Right forelimb (tissue), 1 donor: ENCODE results near the gene HSPE1.
"Not testable (repeated sequence)": the region's sequence is repeated elsewhere in the genome, so short reads cannot be mapped to it uniquely, and the experiment has no call there.

Source experiments
- DNase-seq: peaks from one replicate; pipeline ENCODE4 v3.0.0-alpha.2; 2018

HSPE1 gene

DNA sequence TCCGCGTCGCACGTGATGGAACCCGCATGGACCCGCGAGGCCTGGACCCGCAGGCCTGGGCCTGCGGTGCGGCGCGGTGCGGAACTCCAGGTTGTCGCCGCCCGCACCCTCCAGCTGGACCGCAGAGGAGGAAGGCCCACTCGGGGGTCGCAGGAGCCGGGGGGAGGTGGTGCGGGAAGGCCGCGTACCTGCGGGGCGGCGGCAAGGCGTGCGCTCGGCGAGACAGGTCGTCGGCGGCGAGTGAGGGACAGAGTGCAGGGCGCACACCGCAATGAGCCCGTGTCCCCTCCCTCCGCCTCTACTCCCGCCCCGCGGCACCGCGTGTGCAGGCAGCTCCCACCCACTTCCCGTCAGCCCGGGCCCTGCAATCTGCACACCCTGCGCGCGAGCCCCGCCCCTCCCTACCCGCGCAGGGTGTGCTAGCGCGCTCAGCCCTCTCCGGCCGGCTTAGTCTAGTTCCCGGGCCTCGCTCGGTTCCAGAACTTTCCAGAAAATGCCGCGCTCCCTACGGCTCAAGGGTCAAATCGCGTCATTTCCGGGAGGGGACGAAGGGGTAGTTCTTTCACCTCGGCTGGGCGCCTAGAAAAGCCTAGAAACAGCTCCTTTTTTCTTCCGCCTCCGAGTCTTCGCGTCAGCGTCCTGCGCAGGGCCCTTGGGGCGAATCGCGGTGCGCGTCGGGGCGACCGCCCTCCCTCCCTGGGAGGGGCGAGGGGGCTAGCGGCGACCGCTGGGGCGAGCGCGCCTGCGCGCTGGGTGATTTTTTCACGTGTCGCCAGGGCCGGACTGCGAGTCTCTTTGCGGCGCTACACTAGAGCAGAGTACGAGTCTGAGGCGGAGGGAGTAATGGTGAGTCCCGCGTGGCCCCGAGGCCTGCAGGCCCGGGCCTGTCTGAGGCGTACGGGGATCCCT is at the start of gene HSPE1, which contains the start of gene HSPD1:
Gene HSPE1, plus strand, starts transcription at position 786 of the 909 bp plus-strand sequence. Its CDS starts 58 bp downstream, at position 844.
Gene HSPD1, minus strand, starts transcription at position 247 of the 909 bp plus-strand sequence. CDS start 992 bp downstream, outside the sequence.
- DNase-seq = peak; percentile 99

GRCh38 chr2:197450465-197450864 is 49.7 kb upstream of the HSPE1 start:
- DNase-seq = no peak

DNA sequence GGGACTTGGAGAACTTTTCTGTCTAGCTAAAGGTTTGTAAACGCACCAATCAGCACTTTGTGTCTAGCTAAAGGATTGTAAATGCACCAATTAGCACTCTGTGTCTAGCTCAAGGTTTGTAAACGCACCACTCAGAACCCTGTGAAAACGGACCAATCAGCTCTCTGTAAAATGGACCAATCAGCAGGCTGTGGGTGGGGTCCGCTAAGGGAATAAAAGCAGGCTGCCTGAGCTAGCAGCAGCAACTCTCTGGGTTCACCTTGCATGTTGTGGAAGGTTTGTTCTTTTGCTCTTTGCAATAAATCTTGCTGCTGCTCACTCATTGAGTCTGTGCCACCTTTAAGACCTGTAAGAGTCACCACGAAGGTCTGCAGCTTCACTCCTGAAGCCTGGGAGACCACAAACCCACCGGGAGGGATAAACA is 49.2 kb upstream of the HSPE1 start:
- not testable (repeated sequence) for DNase-seq

- no peak for DNase-seq
Observed at GRCh38 chr2:197452754-197453122, 47.4 kb upstream of the HSPE1 start.

DNA sequence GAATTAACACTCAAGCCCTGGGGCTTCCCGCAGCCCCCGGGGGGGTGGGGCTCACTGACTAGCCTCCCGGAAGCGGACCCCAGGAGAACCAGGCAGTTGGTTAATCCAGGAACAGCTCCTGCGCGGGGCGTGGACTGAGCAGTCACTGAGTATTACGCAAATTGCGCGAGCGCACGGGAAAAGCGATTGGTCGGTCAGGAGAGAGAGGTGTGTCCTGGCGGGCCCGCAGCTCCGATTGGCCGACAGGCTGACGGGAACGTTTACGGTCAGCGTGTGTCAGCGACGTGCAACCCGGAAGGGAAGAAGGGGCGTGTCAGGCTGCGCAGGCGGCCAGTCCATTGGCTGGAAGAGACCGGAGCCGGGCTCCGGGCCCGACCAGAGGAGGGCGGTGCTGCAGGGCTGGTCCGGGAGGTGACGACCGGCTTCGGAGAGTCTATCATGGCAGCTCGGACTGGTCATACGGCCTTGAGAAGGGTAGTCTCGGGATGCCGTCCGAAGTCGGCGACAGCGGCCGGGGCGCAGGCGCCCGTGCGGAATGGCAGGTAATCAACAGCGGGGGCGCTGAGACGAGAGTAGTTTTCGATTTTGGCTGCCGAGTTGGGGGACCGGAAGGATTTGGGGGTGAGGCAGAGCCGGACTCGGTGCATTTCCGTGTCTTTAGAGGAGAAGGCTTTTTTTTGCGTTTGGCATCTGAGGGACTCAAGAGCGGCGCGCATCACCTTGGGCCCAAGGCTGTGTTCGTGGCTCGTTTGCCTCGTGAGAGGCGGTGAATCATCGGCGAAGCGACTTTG is 46.9 kb upstream of the HSPE1 start, which contains the start of gene COQ10B:
Gene COQ10B, plus strand, starts transcription at position 430 of the 791 bp plus-strand sequence. Its CDS starts 9 bp downstream, at position 439.
- peak; percentile 99 for DNase-seq

GRCh38 chr2:197453914-197454398 is 46.2 kb upstream of the HSPE1 start:
- DNase-seq = no peak

DNA sequence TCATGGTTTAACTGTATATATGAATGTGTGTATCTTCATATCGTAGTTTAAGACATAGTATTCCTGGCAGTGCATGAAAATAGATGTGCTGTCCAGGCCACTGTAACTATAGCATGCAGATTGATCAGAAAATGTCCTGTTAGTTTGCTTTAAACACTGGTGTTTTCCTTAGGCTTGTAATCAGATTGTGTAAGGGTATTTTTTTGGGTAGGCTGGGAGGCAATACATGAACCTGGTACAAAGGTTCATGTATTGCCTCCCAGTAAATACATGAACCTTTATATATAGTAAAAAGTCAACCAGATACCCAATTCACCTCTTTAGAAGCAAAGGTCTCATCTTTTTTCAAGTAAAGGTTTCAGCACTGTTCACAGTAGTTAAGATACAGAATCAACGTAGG is 45.3 kb upstream of the HSPE1 start:
- DNase-seq = no peak

- no peak for DNase-seq
Observed at GRCh38 chr2:197455428-197455827, 44.8 kb upstream of the HSPE1 start.

GRCh38 chr2:197460649-197461048 is 39.5 kb upstream of the HSPE1 start:
- no peak for DNase-seq

DNA sequence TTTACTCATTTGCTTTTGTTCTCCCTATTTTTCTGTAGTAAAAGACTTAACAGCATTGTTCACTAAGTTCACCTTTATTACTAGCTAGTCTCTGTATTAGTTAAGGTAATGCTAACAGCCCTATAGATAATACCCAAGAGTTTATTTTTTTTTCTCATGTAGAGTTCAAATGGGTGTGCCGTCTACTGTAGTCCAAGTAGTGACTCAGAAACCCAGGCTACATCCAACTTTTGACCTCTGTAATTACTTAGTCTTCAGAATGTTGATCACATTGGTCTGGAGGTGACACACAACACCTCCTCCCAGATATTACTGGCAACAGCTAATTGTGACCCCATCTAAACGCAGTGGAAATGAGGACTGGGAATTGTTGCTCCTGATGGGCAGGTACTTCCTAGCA is 39.1 kb upstream of the HSPE1 start:
- no peak for DNase-seq

DNA sequence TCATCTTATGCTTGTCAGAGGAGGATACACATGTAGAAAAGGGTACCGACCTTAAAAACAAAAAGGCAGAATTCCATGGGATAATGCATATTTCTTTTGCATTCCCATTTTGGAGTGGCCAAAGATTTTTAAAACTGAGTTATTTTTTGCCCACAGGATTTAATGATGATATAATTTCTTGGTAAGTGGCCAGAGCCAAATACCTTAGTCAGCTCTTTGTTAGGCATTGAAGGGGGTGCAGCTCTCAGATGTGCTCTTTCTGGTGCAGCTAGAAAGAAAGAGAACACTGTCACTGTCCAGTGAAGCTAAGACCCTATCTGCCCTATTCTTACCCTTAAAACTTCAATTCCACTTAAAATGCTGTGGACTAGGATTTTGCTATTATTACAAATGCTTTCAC is 36.0 kb upstream of the HSPE1 start:
- no peak for DNase-seq

- DNase-seq = no peak
Observed at GRCh38 chr2:197472166-197472565, 28.0 kb upstream of the HSPE1 start.

DNA sequence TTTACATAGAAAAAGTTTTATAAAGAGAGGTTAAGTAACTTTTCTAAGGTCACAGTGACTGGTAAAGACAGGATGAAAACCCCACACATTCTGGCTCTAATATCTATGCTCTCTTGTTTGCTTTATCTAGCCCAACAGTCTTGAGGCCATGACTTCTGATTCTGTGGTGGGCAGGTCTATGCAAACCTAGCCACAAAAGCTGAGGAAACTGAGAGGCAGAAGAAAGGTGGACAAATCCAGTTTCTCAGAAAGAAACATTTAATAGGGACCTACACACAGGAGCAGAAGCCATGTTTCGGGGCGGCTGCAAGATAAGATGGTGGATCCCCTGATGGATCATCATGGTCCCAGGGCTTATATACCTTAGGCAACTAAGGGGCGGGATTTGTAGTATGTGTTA is 22.4 kb upstream of the HSPE1 start:
- no peak for DNase-seq

DNA sequence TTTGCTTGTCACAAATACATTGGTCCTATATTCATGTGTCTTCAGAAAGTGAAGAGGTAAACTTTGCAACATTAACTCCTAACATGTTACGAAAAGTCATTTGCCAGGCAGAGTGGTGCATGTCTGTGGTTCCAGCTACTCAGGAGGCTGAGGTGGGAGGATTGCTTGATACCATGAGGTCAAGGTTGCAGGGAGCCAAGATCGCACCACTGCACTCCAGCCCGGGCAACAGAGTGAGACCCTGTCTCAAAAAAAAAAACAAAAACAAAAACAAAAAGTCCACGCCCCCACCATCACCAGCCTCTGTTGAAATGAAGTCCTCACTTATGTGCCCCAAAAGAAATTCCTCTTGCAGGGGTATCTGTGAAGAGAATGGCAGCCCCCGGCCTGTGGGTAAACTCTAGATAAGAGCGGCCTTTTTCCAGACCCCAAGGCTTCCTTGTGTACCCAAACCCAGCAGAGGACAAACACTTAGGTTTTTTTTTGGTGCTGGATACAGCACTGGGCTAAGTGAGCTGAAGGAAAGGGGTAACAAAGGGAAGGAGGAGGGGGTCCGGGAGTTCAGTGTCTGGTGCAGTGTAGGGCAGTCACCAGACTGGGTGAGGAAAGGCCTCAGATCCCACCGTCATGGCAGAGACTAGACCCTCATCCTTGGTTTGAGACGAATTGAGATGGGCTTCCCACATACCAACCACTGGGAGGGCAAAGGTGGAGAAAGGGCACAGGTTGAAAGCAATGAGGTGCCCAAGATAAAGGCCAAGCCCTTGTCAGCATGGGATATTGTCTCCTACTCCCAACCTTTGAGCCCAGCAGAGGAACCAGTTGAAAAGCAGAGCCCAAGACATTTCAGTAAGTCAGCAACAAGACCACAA is 19.8 kb upstream of the HSPE1 start:
- DNase-seq = no peak

DNA sequence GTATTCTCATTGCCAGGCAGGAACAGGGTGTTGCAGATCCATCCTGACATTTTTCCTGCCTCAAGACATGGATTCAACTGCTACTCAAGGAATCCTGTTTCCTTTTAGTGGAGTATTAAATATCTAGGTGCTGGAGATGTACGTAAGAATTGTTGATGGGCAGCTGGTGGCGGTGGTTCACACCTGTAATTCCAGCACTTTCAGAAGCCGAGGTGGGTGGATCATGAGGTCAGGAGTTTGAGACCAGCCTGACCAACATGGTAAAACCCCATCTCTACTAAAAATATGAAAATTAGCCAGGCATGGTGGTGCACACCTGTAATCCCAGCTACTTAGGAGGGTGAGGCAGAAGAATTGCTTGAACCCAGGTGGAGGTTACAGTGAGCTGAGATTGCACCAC is 15.9 kb upstream of the HSPE1 start:
- not testable (repeated sequence) for DNase-seq

DNA sequence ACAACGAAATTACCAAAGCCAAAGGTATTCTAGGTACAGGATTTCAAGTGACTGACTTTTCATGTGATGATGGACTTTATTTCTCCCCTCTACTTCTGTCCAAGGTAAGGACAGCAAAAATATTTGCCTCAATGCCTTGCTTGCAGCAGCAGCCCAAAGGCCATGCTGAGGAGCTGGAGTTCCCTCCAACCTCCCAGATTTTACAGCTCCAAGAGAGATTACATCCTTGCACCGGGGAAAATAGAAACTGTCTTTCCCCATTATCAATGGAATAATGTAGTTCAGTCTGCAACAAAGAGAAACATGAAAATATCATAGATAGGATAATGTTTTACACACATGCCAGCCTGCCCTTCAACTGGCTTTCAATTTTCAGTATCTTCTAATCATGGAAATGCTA is 14.0 kb upstream of the HSPE1 start:
- DNase-seq = no peak

DNA sequence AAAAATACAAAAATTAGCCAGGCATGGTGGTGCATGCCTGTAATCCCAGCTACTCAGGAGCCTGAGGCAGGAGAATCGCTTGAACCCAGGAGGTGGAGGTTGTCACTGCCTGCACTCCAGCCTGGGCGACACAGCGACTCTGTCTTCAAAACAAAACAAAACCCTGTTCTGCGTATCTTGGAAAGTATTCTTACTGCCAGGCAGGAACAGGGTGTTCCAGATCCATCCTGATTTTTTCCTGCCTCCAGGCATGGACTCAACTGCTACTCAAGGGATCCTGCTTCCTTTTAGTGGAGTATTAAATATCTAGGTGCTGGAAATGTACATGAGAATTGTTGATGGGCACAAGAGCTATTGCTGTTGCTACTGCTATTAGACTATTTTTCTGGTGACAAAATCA is 12.8 kb upstream of the HSPE1 start:
- DNase-seq = no peak

GRCh38 chr2:197495433-197496134 is 4.6 kb upstream of the HSPE1 start:
- no peak for DNase-seq

DNA sequence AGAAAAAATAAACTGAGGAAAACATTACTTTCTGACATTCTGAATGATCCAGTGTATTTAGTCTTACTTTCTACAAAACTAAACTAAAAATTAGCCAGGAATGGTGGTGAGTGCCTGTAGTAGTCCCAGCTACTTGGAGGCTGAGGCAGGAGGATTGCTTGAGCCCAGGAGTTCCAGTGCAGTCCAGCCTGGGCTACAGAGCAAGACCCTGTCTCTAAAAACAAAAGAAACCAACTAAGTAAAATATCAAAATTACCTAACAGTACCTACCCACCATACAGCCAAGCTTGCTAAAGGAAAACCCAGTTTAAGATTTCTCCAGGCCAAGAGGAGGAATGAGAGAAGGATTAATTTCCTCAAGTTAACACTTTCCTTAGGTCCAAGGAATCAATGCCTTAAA is 3.5 kb upstream of the HSPE1 start:
- DNase-seq = no peak

DNA sequence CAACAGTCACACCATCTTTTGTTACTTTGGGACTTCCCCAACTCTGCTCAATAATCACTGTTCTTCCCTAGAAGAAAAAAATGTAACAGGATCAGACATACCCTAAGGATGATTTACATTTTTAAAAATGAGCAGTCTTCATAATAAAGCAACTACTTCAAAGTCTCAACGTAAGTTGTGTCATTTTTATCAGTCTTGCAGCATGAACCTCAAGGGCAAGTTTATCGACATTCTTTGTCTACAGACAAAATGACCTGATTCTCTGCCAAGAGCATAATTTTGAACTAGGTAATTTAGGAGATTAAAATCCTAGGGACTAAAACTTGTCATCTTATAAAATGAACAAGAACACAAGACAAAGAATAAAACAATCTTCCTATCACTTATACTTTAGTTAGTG is 2.9 kb upstream of the HSPE1 start:
- no peak for DNase-seq

DNA sequence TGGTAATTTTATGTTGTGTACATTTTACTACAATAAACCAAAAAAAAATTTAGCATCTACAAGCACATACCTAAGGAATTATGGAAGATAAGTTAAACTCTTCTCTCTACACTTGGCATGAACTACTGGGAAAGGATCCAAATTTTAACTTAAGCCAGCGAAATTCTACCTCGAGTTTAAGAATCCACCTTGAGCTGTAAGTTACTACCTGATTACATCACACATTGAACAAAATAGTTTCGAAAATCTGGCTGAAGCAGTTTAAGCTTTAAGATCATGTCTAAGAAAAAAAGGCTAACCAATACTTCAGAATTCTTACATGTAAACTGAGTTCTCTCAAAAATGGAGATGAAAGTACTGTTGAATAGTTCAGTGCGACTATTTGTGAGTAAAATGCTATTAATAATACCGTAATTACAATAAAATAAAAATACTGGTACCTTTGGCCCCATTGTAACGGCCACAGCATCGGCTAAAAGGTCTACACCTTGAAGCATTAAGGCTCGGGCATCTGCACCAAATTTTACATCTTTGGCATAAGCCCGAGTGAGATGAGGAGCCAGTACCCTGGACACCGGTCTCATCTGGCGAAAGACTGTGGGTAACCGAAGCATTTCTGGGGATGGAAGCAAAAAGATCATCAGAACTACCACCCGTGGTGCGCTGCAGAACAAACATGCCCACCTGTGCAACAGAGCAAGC is 1.8 kb upstream of the HSPE1 start:
- no peak for DNase-seq
